Measurements from ENCODE around the gene SEMA3G. TPM values are rescaled to one million over a fixed set of nuclear protein-coding genes. Genes with fewer than 3 reads are reported as not detected.

Gene SEMA3G
- total RNA-seq, 2 experiments from 2014 or later = 0.34 to 0.69 TPM

GRCh38 chr3:52471371-52472238 is 26.7 kb upstream of the SEMA3G start:
- no peaks in the 10 kb centered on the region for H3K9me3 ChIP-seq (ENCODE audit: control insufficient read depth in 1 of 2, insufficient read depth in 1 of 2, low read length in 2 of 2)
- intact Hi-C loops (cut with DNase I, micrococcal nuclease) = loop anchor here in 1 of 2 experiments (5.0 kb wide), 1 partner anchor 601 kb away; no protein-coding TSS in a partner anchor
- H3K4me1 Mint-ChIP-seq (ENCODE audit: low read depth) = peaks cover 5% of the 10 kb centered on the region
- DNase-seq (peak in 4 of 14 experiments; percentile 15 to 54 (median 32)), ATAC-seq (ENCODE audit: poor library complexity) (peak; percentile 48)
- H3K4me3 ChIP-seq (ENCODE audit: low read length) = no peak overlapping the region
- H3K36me3 ChIP-seq (ENCODE audit: insufficient read depth, low read length) = peaks cover 67% of the 10 kb centered on the region
- H3K9me3 Mint-ChIP-seq = no peaks in the 10 kb centered on the region
- H3K27ac Mint-ChIP-seq = no peak overlapping the region
- ChIA-PET POLR2A (no interaction called here), CTCF (no interaction called here)
- H3K36me3 Mint-ChIP-seq (ENCODE audit: low read depth) = peaks cover 67% of the 10 kb centered on the region
- H3K27me3 Mint-ChIP-seq = no peaks in the 10 kb centered on the region
- no peaks in the 10 kb centered on the region for H3K4me1 ChIP-seq (ENCODE audit: insufficient read depth, low read length)
- no peak overlapping the region for H3K27ac ChIP-seq (ENCODE audit: low read depth in 1 of 2, low read length in 2 of 2)
- H3K27me3 ChIP-seq (ENCODE audit: control insufficient read depth in 1 of 2, insufficient read depth in 2 of 2, low read length in 2 of 2) = no peaks in the 10 kb centered on the region
- no peak overlapping the region for H3K4me3 Mint-ChIP-seq
- TF ChIP-seq CTCF (IDR thresholded peaks at IDR 0.05) = peak; percentile 52

- POLR2A ChIA-PET = no interaction called here
- Histone ChIP-seq H3K9me3 (ENCODE audit: control insufficient read depth in 1 of 2, insufficient read depth in 1 of 2, low read length in 2 of 2) (no peaks in the 10 kb centered on the region), H3K4me3 (ENCODE audit: low read length) (no peak overlapping the region), H3K27me3 (ENCODE audit: control insufficient read depth in 1 of 2, insufficient read depth in 2 of 2, low read length in 2 of 2) (no peaks in the 10 kb centered on the region), H3K4me1 (ENCODE audit: insufficient read depth, low read length) (no peaks in the 10 kb centered on the region), H3K27ac (ENCODE audit: low read depth in 1 of 2, low read length in 2 of 2) (no peak overlapping the region), H3K36me3 (ENCODE audit: insufficient read depth, low read length) (peaks cover 60% of the 10 kb centered on the region)
- intact Hi-C loops (cut with DNase I, micrococcal nuclease) = loop anchor here in 1 of 2 experiments (5.0 kb wide), 1 partner anchor 601 kb away; no protein-coding TSS in a partner anchor
- Mint-ChIP-seq H3K27ac (no peak overlapping the region), H3K36me3 (ENCODE audit: low read depth) (peaks cover 64% of the 10 kb centered on the region), H3K4me3 (no peak overlapping the region), H3K9me3 (no peaks in the 10 kb centered on the region), H3K4me1 (ENCODE audit: low read depth) (peaks cover 5% of the 10 kb centered on the region), H3K27me3 (no peaks in the 10 kb centered on the region)
- CTCF ChIA-PET = no interaction called here
- TF ChIP-seq CTCF (IDR thresholded peaks at IDR 0.05) = no peak
- ATAC-seq (ENCODE audit: poor library complexity) (no peak), DNase-seq (no peak)
These were observed 26.0 kb upstream of the SEMA3G start for GRCh38 chr3:52470920-52471319.

GRCh38 chr3:52469001-52469400 is 24.1 kb upstream of the SEMA3G start:
- TF ChIP-seq CTCF (IDR thresholded peaks at IDR 0.05) = no peak
- Histone ChIP-seq H3K4me1 (ENCODE audit: insufficient read depth, low read length) (no peaks in the 10 kb centered on the region), H3K4me3 (ENCODE audit: low read length) (no peak overlapping the region), H3K9me3 (ENCODE audit: control insufficient read depth in 1 of 2, insufficient read depth in 1 of 2, low read length in 2 of 2) (no peaks in the 10 kb centered on the region), H3K27ac (ENCODE audit: low read depth in 1 of 2, low read length in 2 of 2) (no peak overlapping the region), H3K36me3 (ENCODE audit: insufficient read depth, low read length) (peaks cover 56% of the 10 kb centered on the region), H3K27me3 (ENCODE audit: control insufficient read depth in 1 of 2, insufficient read depth in 2 of 2, low read length in 2 of 2) (no peaks in the 10 kb centered on the region)
- intact Hi-C loops (cut with DNase I, micrococcal nuclease) = no loop called here
- no peaks in the 10 kb centered on the region for H3K9me3 Mint-ChIP-seq
- H3K4me1 Mint-ChIP-seq (ENCODE audit: low read depth) = peaks cover 5% of the 10 kb centered on the region
- no peak overlapping the region for H3K4me3 Mint-ChIP-seq
- H3K27me3 Mint-ChIP-seq = no peaks in the 10 kb centered on the region
- ChIA-PET CTCF (no interaction called here), POLR2A (no interaction called here)
- no peak for DNase-seq
- no peak overlapping the region for H3K27ac Mint-ChIP-seq
- no peak for ATAC-seq (ENCODE audit: poor library complexity)
- H3K36me3 Mint-ChIP-seq (ENCODE audit: low read depth) = peaks cover 54% of the 10 kb centered on the region

All from CD4-positive, alpha-beta T cell (primary cell).